Keratinocyte (primary cell): ENCODE data around the gene FRMD1. TPM values are rescaled to one million over a fixed set of nuclear protein-coding genes. Genes with fewer than 3 reads are reported as not detected.

Source experiments
- DNase-seq: peaks from one replicate; pipeline ENCODE4 v3.0.0-alpha.2; 2011; ENCODE audit warnings: low read depth, missing footprints, low spot score
- FAIRE-seq: peaks from 2 replicates; lab custom pipeline; 2011; peaks lifted over from hg19 to GRCh38; lab: Jason Lieb, UNC
- H2AFZ ChIP-seq: 2 replicates; pipeline ENCODE4 v1.6.0; 2012; ENCODE audit warnings: low read length, control low read depth, inconsistent platforms; ENCODE audit not compliant: control insufficient read depth
- H3K27ac ChIP-seq: 2 replicates; pipeline ENCODE4 v1.5.1; 2011; ENCODE audit warnings: low read length; ENCODE audit not compliant: control insufficient read depth, insufficient read depth
- H3K27me3 ChIP-seq: 3 replicates; pipeline ENCODE4 v1.6.0; 2011; ENCODE audit warnings: low read length; ENCODE audit not compliant: control insufficient read depth, insufficient read depth; ENCODE audit errors: extremely low read depth
- H3K36me3 ChIP-seq, 2 experiments: 2 replicates in 1 of 2; 3 replicates in 1 of 2; pipeline ENCODE4 v1.5.1; 2011; ENCODE audit warnings: low read length in 2 of 2, mild to moderate bottlenecking in 1 of 2; ENCODE audit not compliant: control insufficient read depth in 2 of 2, insufficient read depth in 2 of 2; ENCODE audit errors: extremely low read depth in 1 of 2
- H3K4me1 ChIP-seq: 3 replicates; pipeline ENCODE4 v1.5.1; 2011; ENCODE audit warnings: low read length; ENCODE audit not compliant: control insufficient read depth, insufficient read depth; ENCODE audit errors: extremely low read depth
- H3K4me2 ChIP-seq: 3 replicates; pipeline ENCODE4 v1.6.0; 2011; ENCODE audit warnings: low read depth, low read length; ENCODE audit not compliant: control insufficient read depth, insufficient read depth; ENCODE audit errors: extremely low read depth
- H3K4me3 ChIP-seq, 3 experiments: fragments of 200-600 bp in 1 of 3; sonication (generic) in 1 of 3; 2 replicates in 2 of 3; 3 replicates in 1 of 3; pipeline ENCODE4 v1.5.1; 2011 to 2016; ENCODE audit warnings: low read length in 3 of 3, mild to moderate bottlenecking in 3 of 3, control low read depth in 2 of 3, inconsistent platforms in 1 of 3, low read depth in 1 of 3, mixed read lengths in 1 of 3, mixed run types in 1 of 3, moderate library complexity in 1 of 3; ENCODE audit not compliant: control insufficient read depth in 2 of 3, insufficient read depth in 2 of 3; ENCODE audit errors: extremely low read depth in 1 of 3
- H3K79me2 ChIP-seq: 2 replicates; pipeline ENCODE4 v1.6.0; 2012; ENCODE audit warnings: low read length; ENCODE audit not compliant: control insufficient read depth, insufficient read depth
- H3K9ac ChIP-seq: 3 replicates; pipeline ENCODE4 v1.6.0; 2011; ENCODE audit warnings: low read length; ENCODE audit not compliant: control insufficient read depth, insufficient read depth; ENCODE audit errors: extremely low read depth
- H3K9me1 ChIP-seq: 3 replicates; pipeline ENCODE4 v1.6.0; 2011; ENCODE audit warnings: low read length; ENCODE audit not compliant: control insufficient read depth, insufficient read depth; ENCODE audit errors: extremely low read depth
- H3K9me3 ChIP-seq: 2 replicates; pipeline ENCODE4 v1.5.1; 2012; ENCODE audit warnings: low read depth, low read length; ENCODE audit not compliant: control insufficient read depth
- H4K20me1 ChIP-seq: 3 replicates; pipeline ENCODE4 v1.6.0; 2011; ENCODE audit warnings: low read length; ENCODE audit not compliant: control insufficient read depth, insufficient read depth; ENCODE audit errors: extremely low read depth
- EZH2 ChIP-seq: IDR thresholded peaks from one replicate; pipeline ENCODE4 v1.6.1; 2012; ENCODE audit warnings: inconsistent platforms, mild to moderate bottlenecking, low read length, moderate library complexity
- dilution Hi-C: fragments of 300-500 bp; cut with MboI; formaldehyde crosslinking; loops from one replicate; pipeline ENCODE4 v1.7.0; 2020; ENCODE audit warnings: low sequenced_read_pairs; ENCODE audit not compliant: extremely low pct_ligation_motif_present
- polyA plus RNA-seq, 5 experiments: library from polyadenylated mRNA; depleted of rRNA in 3 of 5; stranded (reverse) in 3 of 5; stranded (forward) in 1 of 5; unstranded in 1 of 5; fragments of >200 nt; gene quantifications; 1 replicate in 1 of 5; 2 replicates in 3 of 5; 3 replicates in 1 of 5; pipeline versions ENCODE4 v1.2.1 to v1.2.3, GENCODE V29; 2011 to 2012; ENCODE audit warnings: missing spikeins in 2 of 5, low read depth in 1 of 5, low replicate concordance in 1 of 5
- TF ChIP-seq, protein P1 (sequence below), 3 experiments: IDR thresholded peaks in 1 of 3; conservative IDR thresholded peaks in 1 of 3; optimal IDR thresholded peaks in 1 of 3; 2 replicates in 2 of 3; 3 replicates in 1 of 3; pipeline versions ENCODE3 to v1.5.1; 2011; ENCODE audit warnings: low read length in 3 of 3, mild to moderate bottlenecking in 3 of 3, moderate library complexity in 2 of 3, control low read depth in 1 of 3, inconsistent platforms in 1 of 3; ENCODE audit not compliant: insufficient read depth in 2 of 3; ENCODE audit errors: extremely low read depth in 1 of 3

FRMD1 gene
- polyA plus RNA-seq, 1 donor (not counting 4 experiments of a cell fraction or from before 2014, with no cell fraction given), result not detected

DNA sequence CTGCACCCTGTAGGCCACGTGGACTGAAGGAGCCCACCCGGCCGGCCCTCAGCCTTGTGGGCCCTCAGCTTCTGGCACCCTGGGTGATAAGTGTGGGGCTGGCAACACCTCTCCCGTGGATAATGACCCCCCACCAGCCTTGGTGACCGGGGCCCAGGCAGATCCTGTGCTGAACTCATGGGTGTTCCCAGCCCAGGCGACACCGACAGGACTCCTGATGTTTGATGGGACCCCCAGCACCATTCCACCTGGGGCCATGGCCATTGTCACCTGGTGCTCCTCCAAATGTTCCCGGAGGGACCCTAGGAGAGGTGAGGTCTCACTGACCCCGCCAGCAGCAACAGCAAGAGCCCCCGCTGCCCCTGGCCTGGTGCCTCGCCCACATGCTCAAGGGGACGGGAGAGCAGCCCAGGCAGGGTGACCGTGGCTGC, 19.4 kb upstream of the FRMD1 start:
- Histone ChIP-seq H3K27me3 (peaks cover 38% of the 10 kb centered on the region), H3K79me2 (no peaks in the 10 kb centered on the region), H3K9me3 (no peaks in the 10 kb centered on the region), H3K4me3 (no peak overlapping the region), H3K4me2 (no peak overlapping the region), H3K9me1 (no peaks in the 10 kb centered on the region), H3K4me1 (no peaks in the 10 kb centered on the region), H3K27ac (no peak overlapping the region), H3K36me3 (no peaks in the 10 kb centered on the region), H2AFZ (no peak overlapping the region), H3K9ac (no peak overlapping the region), H4K20me1 (no peaks in the 10 kb centered on the region)
- FAIRE-seq, result no peak
- dilution Hi-C loops, result no loop called here
- DNase-seq, result no peak
- no peak for TF ChIP-seq EZH2
- TF ChIP-seq, protein P1, sequence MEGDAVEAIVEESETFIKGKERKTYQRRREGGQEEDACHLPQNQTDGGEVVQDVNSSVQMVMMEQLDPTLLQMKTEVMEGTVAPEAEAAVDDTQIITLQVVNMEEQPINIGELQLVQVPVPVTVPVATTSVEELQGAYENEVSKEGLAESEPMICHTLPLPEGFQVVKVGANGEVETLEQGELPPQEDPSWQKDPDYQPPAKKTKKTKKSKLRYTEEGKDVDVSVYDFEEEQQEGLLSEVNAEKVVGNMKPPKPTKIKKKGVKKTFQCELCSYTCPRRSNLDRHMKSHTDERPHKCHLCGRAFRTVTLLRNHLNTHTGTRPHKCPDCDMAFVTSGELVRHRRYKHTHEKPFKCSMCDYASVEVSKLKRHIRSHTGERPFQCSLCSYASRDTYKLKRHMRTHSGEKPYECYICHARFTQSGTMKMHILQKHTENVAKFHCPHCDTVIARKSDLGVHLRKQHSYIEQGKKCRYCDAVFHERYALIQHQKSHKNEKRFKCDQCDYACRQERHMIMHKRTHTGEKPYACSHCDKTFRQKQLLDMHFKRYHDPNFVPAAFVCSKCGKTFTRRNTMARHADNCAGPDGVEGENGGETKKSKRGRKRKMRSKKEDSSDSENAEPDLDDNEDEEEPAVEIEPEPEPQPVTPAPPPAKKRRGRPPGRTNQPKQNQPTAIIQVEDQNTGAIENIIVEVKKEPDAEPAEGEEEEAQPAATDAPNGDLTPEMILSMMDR (optimal IDR thresholded peaks at IDR 0.05 in 1 of 3, IDR thresholded peaks at IDR 0.05 in 1 of 3, conservative IDR thresholded peaks at IDR 0.05 in 1 of 3; ENCODE audit: extremely low read depth in 1 of 3, insufficient read depth in 2 of 3, low read length in 3 of 3), result no peak

DNA sequence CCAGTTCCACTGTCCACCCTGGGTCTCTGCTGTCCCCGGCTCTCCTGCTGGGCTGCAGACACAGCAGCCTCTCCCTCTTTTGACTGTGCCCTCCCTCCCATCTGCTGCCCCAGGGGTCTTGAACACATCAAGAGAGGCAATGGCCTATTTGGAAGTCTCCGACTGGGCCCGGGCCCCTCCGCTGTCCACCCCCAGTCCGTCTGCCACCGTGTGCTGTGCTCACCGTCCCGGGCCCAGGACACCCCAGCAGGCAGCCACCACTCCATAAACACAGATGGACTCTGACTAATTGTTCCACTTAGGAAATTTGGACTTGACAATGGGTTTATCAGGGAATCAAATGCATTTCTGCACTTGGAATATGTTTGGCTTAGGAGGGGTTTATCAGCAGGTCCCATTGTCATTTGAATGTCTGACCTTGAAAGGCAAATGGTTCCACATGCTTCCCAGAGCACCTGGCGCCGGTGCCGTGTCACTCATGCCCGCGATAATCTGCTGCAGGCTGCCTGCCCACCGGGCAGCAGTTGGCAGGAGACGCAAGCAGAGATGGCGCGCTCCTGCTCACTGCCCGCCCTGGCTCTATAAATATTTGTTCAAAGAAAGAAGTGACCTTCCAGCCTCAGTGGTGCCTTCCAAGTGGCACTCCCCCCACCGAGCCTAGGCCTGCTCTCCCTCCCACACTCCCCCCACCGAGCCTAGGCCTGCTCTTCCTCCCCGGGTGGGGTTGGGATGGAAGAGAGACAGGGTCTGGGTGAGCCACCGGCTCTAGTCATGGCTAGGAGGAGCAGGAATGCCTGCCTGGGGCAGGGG, 18.8 kb upstream of the FRMD1 start:
- FAIRE-seq (no peak), DNase-seq (no peak)
- no peaks in the 10 kb centered on the region for H3K9me3 ChIP-seq
- no peaks in the 10 kb centered on the region for H3K79me2 ChIP-seq
- no peaks in the 10 kb centered on the region for H3K4me1 ChIP-seq
- peaks cover 32% of the 10 kb centered on the region for H3K27me3 ChIP-seq
- H3K36me3 ChIP-seq, result no peaks in the 10 kb centered on the region
- dilution Hi-C loops, result no loop called here
- TF ChIP-seq, protein P1 (optimal IDR thresholded peaks at IDR 0.05 in 1 of 3, IDR thresholded peaks at IDR 0.05 in 1 of 3, conservative IDR thresholded peaks at IDR 0.05 in 1 of 3; ENCODE audit: extremely low read depth in 1 of 3, insufficient read depth in 2 of 3, low read length in 3 of 3), result no peak
- H3K4me2 ChIP-seq, result no peak overlapping the region
- H4K20me1 ChIP-seq, result no peaks in the 10 kb centered on the region
- no peak overlapping the region for H3K4me3 ChIP-seq
- H2AFZ ChIP-seq, result no peak overlapping the region
- H3K27ac ChIP-seq, result no peak overlapping the region
- H3K9ac ChIP-seq, result no peak overlapping the region
- no peaks in the 10 kb centered on the region for H3K9me1 ChIP-seq
